Measurements from ENCODE around the gene PTPN21. TPM values are rescaled to one million over a fixed set of nuclear protein-coding genes. Genes with fewer than 3 reads are reported as not detected.

Gene PTPN21
- total and polyA plus RNA-seq, 2 donors (not counting 3 experiments of a cell fraction or from before 2014, with no cell fraction given): 9.2 to 16.1 TPM

GRCh38 chr14:88493392-88494185, 61.2 kb downstream of the PTPN21 start:
- Histone ChIP-seq H3K4me2 (ENCODE audit: insufficient read depth, low read length) (no peak overlapping the region), H3K4me1 (ENCODE audit: control insufficient read depth, extremely low read depth, insufficient read depth, low read length) (no peaks in the 10 kb centered on the region), H4K20me1 (replicated peaks; ENCODE audit: control insufficient read depth, extremely low read depth, insufficient read depth, low read length) (no peaks in the 10 kb centered on the region), H3K27ac (ENCODE audit: insufficient read depth, low read depth, low read length) (no peak overlapping the region), H3K79me2 (ENCODE audit: control insufficient read depth, insufficient read depth, low read length) (no peaks in the 10 kb centered on the region), H3K36me3 (ENCODE audit: control insufficient read depth in 2 of 2, extremely low read depth in 1 of 2, insufficient read depth in 2 of 2, low read length in 2 of 2) (peaks cover 9 to 18% of the 10 kb centered on the region in 2 experiments), H2AFZ (ENCODE audit: low read depth, low read length) (no peak overlapping the region), H3K9me3 (replicated peaks; ENCODE audit: control insufficient read depth, insufficient read depth, low read length) (no peaks in the 10 kb centered on the region), H3K4me3 (replicated peaks in 1 of 3; ENCODE audit: insufficient read depth in 1 of 3, low read depth in 1 of 3, low read length in 3 of 3) (no peak overlapping the region), H3K9me1 (replicated peaks; ENCODE audit: control insufficient read depth, extremely low read depth, insufficient read depth, low read length) (no peaks in the 10 kb centered on the region), H3K9ac (replicated peaks; ENCODE audit: extremely low read depth, insufficient read depth, low read length) (no peak overlapping the region), H3K27me3 (ENCODE audit: control insufficient read depth in 2 of 2, insufficient read depth in 2 of 2, low read length in 2 of 2) (no peaks in the 10 kb centered on the region)
- FAIRE-seq (no peak), DNase-seq (ENCODE audit: low read depth, low spot score) (no peak)
- intact Hi-C loops (cut with micrococcal nuclease): loop anchor here (2.0 to 5.0 kb wide), 2 partner anchors 57 to 306 kb away; no protein-coding TSS in a partner anchor
- dilution Hi-C loops (cut with MboI; ENCODE audit: extremely low pct_ligation_motif_present, low sequenced_read_pairs): no loop called here
- TF ChIP-seq EZH2 (IDR thresholded peaks at IDR 0.05; ENCODE audit: borderline replicate concordance, low read depth, low read length, severe bottlenecking) (no peak), CTCF (IDR thresholded peaks at IDR 0.05; ENCODE audit: extremely low read depth in 1 of 2, insufficient read depth in 1 of 2, low read depth in 1 of 2, low read length in 2 of 2) (no peak), JUN (IDR thresholded peaks at IDR 0.05; ENCODE audit: borderline replicate concordance, insufficient read depth, insufficient read length, low read depth) (no peak), MAX (IDR thresholded peaks at IDR 0.05; ENCODE audit: insufficient read depth, insufficient read length) (no peak), MYC (IDR thresholded peaks at IDR 0.05; ENCODE audit: low read depth, low read length) (no peak), POLR2A (IDR thresholded peaks at IDR 0.05; ENCODE audit: low read depth, low read length) (no peak), FOS (IDR thresholded peaks at IDR 0.05; ENCODE audit: borderline replicate concordance, insufficient read depth, low read length) (no peak), POLR2AphosphoS5 (IDR thresholded peaks at IDR 0.05; ENCODE audit: insufficient read depth, low read depth, low read length) (no peak), GATA2 (IDR thresholded peaks at IDR 0.05; ENCODE audit: insufficient read depth, insufficient read length, low read depth, low read length) (no peak)
- ChIA-PET CTCF (interaction anchor here (0.6 to 4.5 kb wide), 10 partner anchors 9 to 547 kb away, joined by 3 to 30 read pairs (median 4); no protein-coding TSS in a partner anchor), POLR2A (no interaction called here)
- no TSS peak for BruUV-seq (replicated peaks)

Data from endothelial cell of umbilical vein (primary cell).